Gastrocnemius medialis (tissue), 4 donors: ENCODE data around the gene SPRR5. TPM values are rescaled to one million over a fixed set of nuclear protein-coding genes. Genes with fewer than 3 reads are reported as not detected.

Experiments used
- ATAC-seq, 2 donors: fragments of 150-250 bp; one replicate each; pipeline ENCODE4 v1.9.1; 2016
- DNase-seq, 2 donors: peaks; one replicate each; pipeline ENCODE4 v3.0.0-alpha.2; 2019
- H3K27ac ChIP-seq, 4 donors: fragments of 200-600 bp; sonication (generic); 1 replicate in 1 of 4; 2 replicates in 3 of 4; pipeline ENCODE4 v1.5.1; 2016 to 2018; ENCODE audit warnings: mild to moderate bottlenecking in 2 of 4, moderate library complexity in 1 of 4
- H3K27me3 ChIP-seq, 3 donors: fragments of 200-600 bp; sonication (generic) in 2 of 3; 1 replicate in 1 of 3; 2 replicates in 2 of 3; pipeline versions ENCODE4 v1.5.1 to v1.6.0; 2016 to 2019; ENCODE audit warnings: mild to moderate bottlenecking in 1 of 3, moderate library complexity in 1 of 3
- H3K36me3 ChIP-seq, 2 donors: fragments of 200-600 bp; sonication (generic) in 1 of 2; one replicate each; pipeline ENCODE4 v1.5.1; 2017 to 2018
- H3K4me1 ChIP-seq, 2 donors: fragments of 200-600 bp; sonication (generic) in 1 of 2; one replicate each; pipeline ENCODE4 v1.5.1; 2016 to 2017; ENCODE audit warnings: mild to moderate bottlenecking in 2 of 2
- H3K4me3 ChIP-seq, 4 donors: fragments of 200-600 bp; sonication (generic) in 3 of 4; 1 replicate in 1 of 4; 2 replicates in 3 of 4; pipeline ENCODE4 v1.5.1; 2016 to 2019; ENCODE audit warnings: mild to moderate bottlenecking in 2 of 4
- H3K9me3 ChIP-seq, 3 donors: fragments of 200-600 bp; sonication (generic) in 2 of 3; 1 replicate in 1 of 3; 2 replicates in 2 of 3; pipeline ENCODE4 v1.5.1; 2016 to 2019
- POLR2A ChIP-seq, 2 donors: fragments of 450-650 bp; IDR thresholded peaks; one replicate each; pipeline ENCODE4 v1.6.1; 2017; ENCODE audit warnings: antibody characterized with exemption in 2 of 2, mild to moderate bottlenecking in 2 of 2, moderate library complexity in 2 of 2
- in situ Hi-C, 4 donors: fragments of 200-750 bp; cut with MboI; loops; one replicate each; pipeline versions ENCODE4 v1.15.0 to v1.8.0; 2017; ENCODE audit warnings: low sequenced_read_pairs in 4 of 4
- intact Hi-C: fragments of 100-400 bp; cut with DNase I; formaldehyde crosslinking; loops from one replicate; pipeline ENCODE4 v1.15.1; 2023; ENCODE audit warnings: low total_unique reads
- total RNA-seq, 4 donors: library from RNA; depleted of rRNA; stranded (reverse); fragments of >200 nt; gene quantifications; one replicate each; pipeline versions ENCODE4 v1.1.0 to v1.2.3, GENCODE V29; 2016
- TF ChIP-seq, protein P1 (sequence below), 5 experiments: fragments of 450-650 bp in 3 of 5; fragments of 200-600 bp in 2 of 5; sonication (generic) in 2 of 5; IDR thresholded peaks in 4 of 5; conservative IDR thresholded peaks in 1 of 5; 1 replicate in 4 of 5; 2 replicates in 1 of 5; pipeline ENCODE4 v1.5.1; 2016 to 2019; ENCODE audit warnings: antibody characterized with exemption in 5 of 5, mild to moderate bottlenecking in 3 of 5, moderate library complexity in 3 of 5

SPRR5 gene
- total RNA-seq, 4 donors from 2014 or later: not detected

DNA sequence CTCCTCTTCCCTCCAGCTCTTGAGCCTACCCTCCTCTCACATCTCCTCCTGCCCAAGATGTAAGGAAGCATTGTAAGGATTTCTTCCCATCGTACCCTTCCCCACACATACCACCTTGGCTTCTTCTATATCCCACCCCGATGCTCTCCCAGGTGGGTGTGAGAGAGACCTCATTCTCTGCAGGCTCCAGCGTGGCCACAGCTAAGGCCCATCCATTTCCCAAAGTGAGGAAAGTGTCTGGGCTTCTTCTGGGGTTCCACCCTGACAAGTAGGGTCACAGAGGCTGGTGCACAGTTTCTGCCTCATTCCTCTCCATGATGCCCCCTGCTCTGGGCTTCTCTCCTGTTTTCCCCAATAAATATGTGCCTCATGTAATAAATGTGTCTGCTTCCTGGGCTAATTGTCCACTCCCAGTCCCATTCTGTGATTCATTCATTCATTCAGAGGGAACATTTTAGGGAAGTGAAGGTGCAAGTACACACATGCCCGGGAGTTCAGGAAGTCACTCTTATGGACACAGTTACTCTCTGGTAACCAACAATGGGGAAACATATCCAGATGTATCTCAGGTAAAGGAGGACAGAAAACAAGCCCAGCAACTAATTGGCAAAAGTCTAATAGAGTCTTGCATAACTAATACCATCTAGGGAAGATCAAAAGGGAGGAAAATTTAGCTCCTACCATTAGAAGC is 25.3 kb downstream of the SPRR5 start:
- H3K27me3 ChIP-seq: no peaks in the 10 kb centered on the region
- H3K9me3 ChIP-seq: no peaks in the 10 kb centered on the region
- in situ Hi-C loops: no loop called here
- no peak overlapping the region for H3K4me3 ChIP-seq
- no peak for ATAC-seq
- TF ChIP-seq POLR2A (IDR thresholded peaks at IDR 0.05): no peak
- TF ChIP-seq, protein P1, sequence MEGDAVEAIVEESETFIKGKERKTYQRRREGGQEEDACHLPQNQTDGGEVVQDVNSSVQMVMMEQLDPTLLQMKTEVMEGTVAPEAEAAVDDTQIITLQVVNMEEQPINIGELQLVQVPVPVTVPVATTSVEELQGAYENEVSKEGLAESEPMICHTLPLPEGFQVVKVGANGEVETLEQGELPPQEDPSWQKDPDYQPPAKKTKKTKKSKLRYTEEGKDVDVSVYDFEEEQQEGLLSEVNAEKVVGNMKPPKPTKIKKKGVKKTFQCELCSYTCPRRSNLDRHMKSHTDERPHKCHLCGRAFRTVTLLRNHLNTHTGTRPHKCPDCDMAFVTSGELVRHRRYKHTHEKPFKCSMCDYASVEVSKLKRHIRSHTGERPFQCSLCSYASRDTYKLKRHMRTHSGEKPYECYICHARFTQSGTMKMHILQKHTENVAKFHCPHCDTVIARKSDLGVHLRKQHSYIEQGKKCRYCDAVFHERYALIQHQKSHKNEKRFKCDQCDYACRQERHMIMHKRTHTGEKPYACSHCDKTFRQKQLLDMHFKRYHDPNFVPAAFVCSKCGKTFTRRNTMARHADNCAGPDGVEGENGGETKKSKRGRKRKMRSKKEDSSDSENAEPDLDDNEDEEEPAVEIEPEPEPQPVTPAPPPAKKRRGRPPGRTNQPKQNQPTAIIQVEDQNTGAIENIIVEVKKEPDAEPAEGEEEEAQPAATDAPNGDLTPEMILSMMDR (IDR thresholded peaks at IDR 0.05 in 4 of 5, conservative IDR thresholded peaks at IDR 0.05 in 1 of 5): no peak
- DNase-seq: no peak
- intact Hi-C loops: no loop called here
- no peaks in the 10 kb centered on the region for H3K4me1 ChIP-seq
- H3K36me3 ChIP-seq: no peaks in the 10 kb centered on the region
- no peak overlapping the region for H3K27ac ChIP-seq

DNA sequence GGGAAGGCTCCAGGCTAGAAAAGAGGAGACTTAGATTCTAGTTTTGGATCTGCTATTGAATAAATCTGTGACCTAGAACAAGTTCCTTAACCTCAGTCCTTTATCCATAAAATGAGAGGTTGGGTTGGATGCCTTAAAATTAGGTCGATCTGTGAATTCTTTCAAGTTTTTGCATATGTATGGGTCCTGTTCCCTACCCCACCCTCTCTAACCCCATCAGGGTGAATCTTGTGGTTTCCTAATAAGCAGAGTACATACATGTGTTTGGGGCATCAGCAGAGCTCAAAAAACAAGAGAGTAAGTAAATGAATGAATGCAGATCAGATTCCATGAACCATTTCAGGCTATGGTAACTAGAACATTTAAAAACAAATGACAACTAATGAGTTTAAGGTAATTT is 29.7 kb downstream of the SPRR5 start:
- DNase-seq (no peak), ATAC-seq (no peak)
- Histone ChIP-seq H3K36me3 (no peaks in the 10 kb centered on the region), H3K4me1 (no peaks in the 10 kb centered on the region), H3K27ac (no peak overlapping the region), H3K27me3 (no peaks in the 10 kb centered on the region), H3K4me3 (no peak overlapping the region), H3K9me3 (no peaks in the 10 kb centered on the region)
- intact Hi-C loops: no loop called here
- in situ Hi-C loops: no loop called here
- TF ChIP-seq POLR2A (IDR thresholded peaks at IDR 0.05): no peak
- TF ChIP-seq, protein P1 (IDR thresholded peaks at IDR 0.05 in 4 of 5, conservative IDR thresholded peaks at IDR 0.05 in 1 of 5): no peak

DNA sequence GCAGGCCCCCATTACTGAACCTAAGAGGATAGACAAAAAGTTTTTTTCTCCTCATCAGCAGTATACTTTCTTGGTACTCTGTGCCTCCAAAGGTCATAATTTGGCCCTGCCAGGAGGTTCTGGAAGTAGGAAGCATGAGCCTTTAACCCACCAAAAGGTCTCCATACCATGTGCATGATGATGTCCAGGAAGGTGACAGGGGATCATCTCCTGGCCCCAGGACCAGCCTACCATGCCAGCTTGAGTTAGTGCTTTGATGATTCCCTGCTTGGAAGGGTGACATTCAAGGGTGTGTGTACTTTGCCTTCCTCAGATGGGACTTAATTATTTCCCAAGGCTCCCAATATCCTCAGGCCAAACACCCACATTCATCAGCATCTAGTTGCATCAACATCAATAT is 30.6 kb downstream of the SPRR5 start:
- no peak for TF ChIP-seq POLR2A (IDR thresholded peaks at IDR 0.05)
- TF ChIP-seq, protein P1 (IDR thresholded peaks at IDR 0.05 in 4 of 5, conservative IDR thresholded peaks at IDR 0.05 in 1 of 5): no peak
- Histone ChIP-seq H3K4me1 (no peaks in the 10 kb centered on the region), H3K27me3 (no peaks in the 10 kb centered on the region), H3K4me3 (no peak overlapping the region), H3K36me3 (no peaks in the 10 kb centered on the region), H3K9me3 (no peaks in the 10 kb centered on the region), H3K27ac (no peak overlapping the region)
- DNase-seq: no peak
- intact Hi-C loops: no loop called here
- in situ Hi-C loops: no loop called here
- no peak for ATAC-seq

DNA sequence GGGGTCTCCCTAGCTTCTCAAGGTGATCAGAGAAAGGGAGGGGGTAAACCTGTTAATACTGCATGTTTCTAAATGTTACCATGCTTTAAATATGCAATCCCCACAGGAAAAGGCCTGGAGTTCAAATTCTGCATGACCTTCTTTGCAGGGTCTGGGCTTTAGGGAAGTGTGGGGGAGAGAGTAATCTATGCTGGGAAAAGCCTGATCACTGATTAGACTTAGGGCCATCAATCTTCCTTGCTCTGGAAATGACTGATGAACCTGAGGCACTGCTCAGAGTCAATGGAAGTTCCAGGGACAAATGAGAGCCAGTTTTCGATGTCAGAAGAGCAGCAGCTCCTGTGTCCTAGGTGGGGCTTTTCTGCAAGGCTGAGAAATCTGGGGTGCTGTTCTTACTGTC is 33.7 kb downstream of the SPRR5 start:
- Histone ChIP-seq H3K4me1 (no peaks in the 10 kb centered on the region), H3K9me3 (no peaks in the 10 kb centered on the region), H3K27ac (no peak overlapping the region), H3K36me3 (no peaks in the 10 kb centered on the region), H3K27me3 (no peaks in the 10 kb centered on the region), H3K4me3 (no peak overlapping the region)
- in situ Hi-C loops: no loop called here
- DNase-seq: no peak
- no peak for ATAC-seq
- no peak for TF ChIP-seq POLR2A (IDR thresholded peaks at IDR 0.05)
- TF ChIP-seq, protein P1 (IDR thresholded peaks at IDR 0.05 in 4 of 5, conservative IDR thresholded peaks at IDR 0.05 in 1 of 5): no peak
- intact Hi-C loops: no loop called here
